BJ (cell line): ENCODE results near the gene ZNF467. TPM values are rescaled to one million over a fixed set of nuclear protein-coding genes. Genes with fewer than 3 reads are reported as not detected.

Source experiments
- CTCF ChIA-PET: fragments of 350-600 bp; formaldehyde crosslinking; extraction: SDS; loops from one replicate; lab custom pipeline; 2021; ENCODE audit warnings: antibody characterized with exemption, inconsistent platforms; lab: Yijun Ruan, JAX
- POLR2A ChIA-PET: fragments of 300-600 bp; sonication (Branson Sonifier 250); formaldehyde crosslinking; extraction: SDS; loops from one replicate; lab custom pipeline; 2021; ENCODE audit warnings: antibody characterized with exemption; lab: Charles Lee
- DNase-seq: peaks from one replicate; pipeline ENCODE4 v3.0.0-alpha.2; 2011; ENCODE audit warnings: low read depth
- H3K27me3 ChIP-seq: 2 replicates; pipeline ENCODE4 v1.6.0; 2011; ENCODE audit warnings: low read length; ENCODE audit not compliant: control insufficient read depth, insufficient read depth
- H3K36me3 ChIP-seq: 2 replicates; pipeline ENCODE4 v1.5.1; 2011; ENCODE audit warnings: low read length; ENCODE audit not compliant: control insufficient read depth, insufficient read depth
- H3K4me3 ChIP-seq: 2 replicates; pipeline ENCODE4 v1.5.1; 2011; ENCODE audit warnings: low read depth, mild to moderate bottlenecking, control low read depth, low read length
- CTCF ChIP-seq: IDR thresholded peaks from 2 replicates; pipeline ENCODE4 v1.5.1; 2011; ENCODE audit warnings: low read depth, mild to moderate bottlenecking, control low read depth, inconsistent platforms, low read length, moderate library complexity; ENCODE audit not compliant: insufficient read depth
- polyA plus RNA-seq: library from polyadenylated mRNA; depleted of rRNA; stranded (reverse); fragments of >200 nt; gene quantifications from 2 replicates; pipeline ENCODE4 v1.2.3, GENCODE V29; 2011

Gene ZNF467
- polyA plus RNA-seq, 1 experiment: 1.6 TPM

GRCh38 chr7:149753375-149754233 lies 19.8 kb downstream of the ZNF467 start:
- Histone ChIP-seq H3K4me3 (no peak overlapping the region), H3K36me3 (no peaks in the 10 kb centered on the region), H3K27me3 (peaks cover 4% of the 10 kb centered on the region)
- DNase-seq: no peak
- TF ChIP-seq CTCF: peak; percentile 78
- ChIA-PET POLR2A (interaction anchor here (0.6 kb wide), 1 partner anchor 130 kb away, joined by 14 read pairs; no protein-coding TSS in a partner anchor), CTCF (interaction anchor here (0.6 to 4.4 kb wide), 5 partner anchors 8 to 91 kb away, joined by 3 to 28 read pairs (median 6); no protein-coding TSS in a partner anchor)

GRCh38 chr7:149752646-149753045 lies 20.7 kb downstream of the ZNF467 start:
- no peaks in the 10 kb centered on the region for H3K36me3 ChIP-seq
- POLR2A ChIA-PET: no interaction called here
- peaks cover 4% of the 10 kb centered on the region for H3K27me3 ChIP-seq
- TF ChIP-seq CTCF: no peak
- H3K4me3 ChIP-seq: no peak overlapping the region
- DNase-seq: no peak
- CTCF ChIA-PET: interaction anchor here (0.9 to 4.4 kb wide), 4 partner anchors 9 to 47 kb away, joined by 5 to 28 read pairs (median 6); no protein-coding TSS in a partner anchor

GRCh38 chr7:149751043-149751775 lies 22.2 kb downstream of the ZNF467 start:
- no peaks in the 10 kb centered on the region for H3K36me3 ChIP-seq
- no peak for DNase-seq
- no peak for TF ChIP-seq CTCF
- no peak overlapping the region for H3K4me3 ChIP-seq
- H3K27me3 ChIP-seq: peaks cover 4% of the 10 kb centered on the region
- ChIA-PET CTCF (interaction anchor here (0.6 to 4.4 kb wide), 9 partner anchors 8 to 183 kb away, joined by 3 to 28 read pairs (median 4); no protein-coding TSS in a partner anchor), POLR2A (no interaction called here)

GRCh38 chr7:149750122-149750845 lies 23.1 kb downstream of the ZNF467 start:
- CTCF ChIA-PET: interaction anchor here (1.0 to 4.4 kb wide), 3 partner anchors 9 to 88 kb away, joined by 3 to 28 read pairs (median 6); no protein-coding TSS in a partner anchor
- POLR2A ChIA-PET: no interaction called here
- peaks cover 4% of the 10 kb centered on the region for H3K27me3 ChIP-seq
- no peak overlapping the region for H3K4me3 ChIP-seq
- H3K36me3 ChIP-seq: no peaks in the 10 kb centered on the region
- no peak for DNase-seq
- TF ChIP-seq CTCF: no peak
